HepG2 (cell line): ENCODE results near the gene NAP1L1. TPM values are rescaled to one million over a fixed set of nuclear protein-coding genes. Genes with fewer than 3 reads are reported as not detected.

Experiments
- AKAP8 ChIP-seq: sonication (generic); formaldehyde crosslinking; IDR thresholded peaks from 2 replicates; pipeline ENCODE4 v1.5.1; 2020; ENCODE audit warnings: mild to moderate bottlenecking, missing genetic modification reagents
- BORCS8-MEF2B ChIP-seq: sonication (generic); formaldehyde crosslinking; IDR thresholded peaks from 2 replicates; pipeline ENCODE4 v1.8.0; 2022; ENCODE audit warnings: mild to moderate bottlenecking, missing genetic modification reagents
- CSRNP2 ChIP-seq: sonication (generic); formaldehyde crosslinking; conservative IDR thresholded peaks from 2 replicates; pipeline ENCODE4 v1.8.0; 2022; ENCODE audit warnings: low read depth, missing genetic modification reagents
- JUN ChIP-seq: sonication (generic); formaldehyde crosslinking; IDR thresholded peaks from 2 replicates; pipeline ENCODE4 v1.4.0; 2020; ENCODE audit warnings: mild to moderate bottlenecking, missing genetic modification reagents
- KDM5B ChIP-seq: sonication (generic); formaldehyde crosslinking; IDR thresholded peaks from 2 replicates; pipeline ENCODE4 v1.4.0; 2020; ENCODE audit warnings: missing genetic modification reagents, mild to moderate bottlenecking, borderline replicate concordance
- KMT2A ChIP-seq: sonication (generic); formaldehyde crosslinking; IDR thresholded peaks from 2 replicates; pipeline ENCODE4 v1.4.0; 2020; ENCODE audit warnings: missing genetic modification reagents
- MAX ChIP-seq: IDR thresholded peaks from 2 replicates; pipeline ENCODE4 v1.6.1; 2012; ENCODE audit warnings: inconsistent platforms
- MED1 ChIP-seq: sonication (generic); formaldehyde crosslinking; IDR thresholded peaks from 2 replicates; pipeline ENCODE4 v1.4.0; 2020; ENCODE audit warnings: missing genetic modification reagents
- MIXL1 ChIP-seq: IDR thresholded peaks from 2 replicates; pipeline ENCODE4 v1.6.1; 2016
- MTF1 ChIP-seq: sonication (generic); formaldehyde crosslinking; IDR thresholded peaks from 2 replicates; pipeline ENCODE4 v1.5.0; 2020; ENCODE audit warnings: missing genetic modification reagents
- MYC ChIP-seq: sonication (generic); formaldehyde crosslinking; IDR thresholded peaks from 2 replicates; pipeline ENCODE4 v1.9.0; 2021; ENCODE audit warnings: missing genetic modification reagents, borderline replicate concordance
- NONO ChIP-seq, 2 experiments: fragments of 450-650 bp in 1 of 2; sonication (generic) in 1 of 2; formaldehyde crosslinking in 1 of 2; IDR thresholded peaks in 1 of 2; conservative IDR thresholded peaks in 1 of 2; 2 replicates each; pipeline versions ENCODE4 v1.6.1 to v1.8.0; 2017 to 2022; ENCODE audit warnings: mild to moderate bottlenecking in 1 of 2, missing genetic modification reagents in 1 of 2, moderate library complexity in 1 of 2
- PREB ChIP-seq: sonication (generic); formaldehyde crosslinking; IDR thresholded peaks from 2 replicates; pipeline ENCODE4 v1.4.0; 2020; ENCODE audit warnings: missing genetic modification reagents
- RBFOX2 ChIP-seq: fragments of 200-400 bp; formaldehyde crosslinking; IDR thresholded peaks from 2 replicates; pipeline ENCODE4 v1.6.1; 2017; ENCODE audit warnings: low read depth, mild to moderate bottlenecking, low read length
- SAP130 ChIP-seq: IDR thresholded peaks from 2 replicates; pipeline ENCODE4 v1.6.1; 2016; ENCODE audit warnings: low read depth
- SOX5 ChIP-seq: IDR thresholded peaks from 2 replicates; pipeline ENCODE4 v1.6.1; 2016; ENCODE audit warnings: borderline replicate concordance
- SRSF4 ChIP-seq: fragments of 200-400 bp; formaldehyde crosslinking; IDR thresholded peaks from one replicate; pipeline ENCODE4 v1.6.1; 2018; ENCODE audit warnings: mild to moderate bottlenecking, low read depth, low read length, moderate library complexity; ENCODE audit not compliant: poor library complexity, severe bottlenecking
- SRY ChIP-seq: sonication (generic); formaldehyde crosslinking; IDR thresholded peaks from 2 replicates; pipeline ENCODE4 v1.8.0; 2022; ENCODE audit warnings: mild to moderate bottlenecking, missing genetic modification reagents
- TOE1 ChIP-seq: sonication (generic); formaldehyde crosslinking; IDR thresholded peaks from 2 replicates; pipeline ENCODE4 v1.4.0; 2020; ENCODE audit warnings: mild to moderate bottlenecking, missing genetic modification reagents
- WIZ ChIP-seq: sonication (generic); formaldehyde crosslinking; IDR thresholded peaks from 2 replicates; pipeline ENCODE4 v1.5.1; 2020; ENCODE audit warnings: mild to moderate bottlenecking, missing genetic modification reagents
- ZNF34 ChIP-seq: sonication (generic); formaldehyde crosslinking; IDR thresholded peaks from 2 replicates; pipeline ENCODE4 v1.4.0; 2020; ENCODE audit warnings: mild to moderate bottlenecking, missing genetic modification reagents, borderline replicate concordance
- ZNF574 ChIP-seq: sonication (generic); formaldehyde crosslinking; IDR thresholded peaks from 2 replicates; pipeline ENCODE4 v1.4.0; 2020; ENCODE audit warnings: missing genetic modification reagents
- ZNF7 ChIP-seq: IDR thresholded peaks from 2 replicates; pipeline ENCODE4 v1.6.1; 2016; ENCODE audit warnings: missing biosample characterization, missing genetic modification reagents
- ZNF770 ChIP-seq: sonication (generic); formaldehyde crosslinking; IDR thresholded peaks from 2 replicates; pipeline ENCODE4 v1.5.0; 2020; ENCODE audit warnings: mild to moderate bottlenecking, missing genetic modification reagents
- polyA plus RNA-seq, 8 experiments: library from polyadenylated mRNA; depleted of rRNA in 3 of 8; stranded (reverse) in 7 of 8; unstranded in 1 of 8; fragments of >200 nt; fragmentation: Illumina TruSeq in 4 of 8; extraction: Trizol in 4 of 8; gene quantifications; 2 replicates each; pipeline versions ENCODE4 v1.2.1 to v1.2.3, GENCODE V29; 2011 to 2016; ENCODE audit warnings: low read depth in 4 of 8, missing spikeins in 1 of 8, mixed read lengths in 1 of 8; ENCODE audit not compliant: insufficient read depth in 1 of 8
- total RNA-seq, 5 experiments: library from RNA; depleted of rRNA; stranded (reverse); fragments of >200 nt; fragmentation: Illumina TruSeq; extraction: Trizol; gene quantifications; 2 replicates each; pipeline ENCODE4 v1.2.3, GENCODE V29; 2016; ENCODE audit warnings: low read depth in 1 of 5

Gene NAP1L1
- total and polyA plus RNA-seq, 2 of the 13 experiments (the other 11 are each of a cell fraction or from before 2014, with no cell fraction given), result 207 to 309 TPM

- TF ChIP-seq ZNF574 (CRISPR knock-in tag) (no peak), PREB (no peak), RBFOX2 (no peak), SOX5 (CRISPR knock-in tag) (peak; percentile 97), CSRNP2 (CRISPR knock-in tag) (no peak), KDM5B (no peak), SAP130 (CRISPR knock-in tag) (peak; percentile 87), KMT2A (CRISPR knock-in tag) (no peak), ZNF34 (CRISPR knock-in tag) (peak; percentile 55; the same call in 1 of the 2 replicates), TOE1 (peak; percentile 91; the same call in 1 of the 2 replicates), MYC (CRISPR knock-in tag) (no peak), ZNF770 (no peak), MTF1 (CRISPR knock-in tag) (no peak), ZNF7 (CRISPR knock-in tag) (no peak), AKAP8 (CRISPR knock-in tag) (no peak), SRSF4 (no peak), SRY (no peak), MAX (peak; percentile 57), NONO (IDR thresholded peaks at IDR 0.05) (no peak), NONO (CRISPR knock-in tag; conservative IDR thresholded peaks at IDR 0.05) (no peak; the same call in 1 of the 2 replicates), MED1 (CRISPR knock-in tag) (peak; percentile 94), WIZ (CRISPR knock-in tag) (no peak), BORCS8-MEF2B (CRISPR knock-in tag) (no peak), JUN (CRISPR knock-in tag) (peak; percentile 97), MIXL1 (CRISPR knock-in tag) (peak; percentile 97)
Measured at GRCh38 chr12:75990189-75990912, 94.1 kb downstream of the NAP1L1 start (continued).
